Suppressor macrophage treated with lipopolysaccharide for 1 hour (primary cell): ENCODE measurements around the gene PEX11G.
A peak's percentile ranks its signal among the peaks of the same experiment; 100 is the strongest.

Source experiments
- DNase-seq, 3 donors: peaks; one replicate each; pipeline ENCODE4 v3.0.0-alpha.2; 2020 to 2022

PEX11G gene

GRCh38 chr19:7488736-7489353 lies at the start of gene PEX11G:
PEX11G (minus strand) TSS chr19:7489035; CDS start chr19:7489010, 25 bp downstream.
- peak; percentile 89 to 96 (median 93) for DNase-seq

- peak in 1 of 3 donors; percentile 19 for DNase-seq
Observed at GRCh38 chr19:7535998-7536695, 47.3 kb upstream of the PEX11G start.

GRCh38 chr19:7535047-7535997 lies 46.5 kb upstream of the PEX11G start, which contains the start of gene PNPLA6:
PNPLA6 (plus strand) TSS chr19:7535717; CDS start chr19:7535789, 72 bp downstream.
- peak; percentile 94 to 97 (median 97) for DNase-seq

- peak; percentile 49 to 73 (median 65) for DNase-seq
Observed at GRCh38 chr19:7534531-7535046, 45.8 kb upstream of the PEX11G start.

- DNase-seq = peak; percentile 80 to 89 (median 82)
Observed at GRCh38 chr19:7533925-7534480, 45.2 kb upstream of the PEX11G start.

GRCh38 chr19:7533281-7533885 lies 44.5 kb upstream of the PEX11G start:
- no peak for DNase-seq

GRCh38 chr19:7529610-7530490 lies 41.0 kb upstream of the PEX11G start:
- no peak for DNase-seq

GRCh38 chr19:7529246-7529600 lies 40.4 kb upstream of the PEX11G start:
- DNase-seq = no peak

- DNase-seq = no peak
Observed at GRCh38 chr19:7528522-7529245, 39.8 kb upstream of the PEX11G start.

- no peak for DNase-seq
Observed at GRCh38 chr19:7528192-7528519, 39.3 kb upstream of the PEX11G start.

- DNase-seq = peak; percentile 32 to 57 (median 34)
Observed at GRCh38 chr19:7527516-7528191, 38.8 kb upstream of the PEX11G start.

- DNase-seq = no peak
Observed at GRCh38 chr19:7526059-7526929, 37.5 kb upstream of the PEX11G start.

- DNase-seq = peak; percentile 47 to 57 (median 48)
Observed at GRCh38 chr19:7524992-7525739, 36.3 kb upstream of the PEX11G start.

- DNase-seq = no peak
Observed at GRCh38 chr19:7524523-7524922, 35.7 kb upstream of the PEX11G start.

- DNase-seq = peak; percentile 33 to 56 (median 50)
Observed at GRCh38 chr19:7522923-7523667, 34.3 kb upstream of the PEX11G start.

GRCh38 chr19:7522072-7522922 lies 33.5 kb upstream of the PEX11G start, which contains the start of gene MCOLN1:
MCOLN1 (plus strand) TSS chr19:7522624; CDS start chr19:7522751, 127 bp downstream.
- peak; percentile 99 to 100 (median 100) for DNase-seq
